Left lung (tissue), 10 donors: Measurements from ENCODE around the gene ZFP36. TPM values are rescaled to one million over a fixed set of nuclear protein-coding genes. Genes with fewer than 3 reads are reported as not detected.

ENCODE experiments used
- ATAC-seq: fragments of 200-7000 bp; cut with Tn5 transposase; one replicate; pipeline ENCODE4 v1.9.1; 2020; ENCODE audit warnings: moderate library complexity
- DNase-seq, 4 donors: peaks; one replicate each; pipeline ENCODE4 v3.0.0-alpha.2; 2013 to 2020
- H3K27ac ChIP-seq, 2 donors: fragments of 200-600 bp; sonication (generic) in 1 of 2; one replicate each; pipeline versions ENCODE4 v1.5.0 to v1.8.0; 2020 to 2021
- H3K27me3 ChIP-seq, 2 donors: fragments of 200-600 bp; sonication (generic) in 1 of 2; one replicate each; pipeline versions ENCODE4 v1.5.0 to v1.8.0; 2020 to 2021
- H3K36me3 ChIP-seq, 2 donors: fragments of 200-600 bp; sonication (generic) in 1 of 2; one replicate each; pipeline versions ENCODE4 v1.5.0 to v1.8.0; 2020 to 2021
- H3K4me1 ChIP-seq, 2 donors: fragments of 200-600 bp; one replicate each; pipeline ENCODE4 v1.8.0; 2021
- H3K4me3 ChIP-seq, 2 donors: fragments of 200-600 bp; sonication (generic) in 1 of 2; one replicate each; pipeline versions ENCODE4 v1.5.0 to v1.8.0; 2020 to 2021; ENCODE audit warnings: mild to moderate bottlenecking in 1 of 2
- H3K9me3 ChIP-seq, 2 donors: fragments of 200-600 bp; sonication (generic) in 1 of 2; one replicate each; pipeline versions ENCODE4 v1.5.0 to v1.8.0; 2020 to 2021
- intact Hi-C, 2 donors: fragments of 100-400 bp; cut with DNase I; formaldehyde crosslinking; loops; one replicate each; pipeline versions ENCODE4 v1.11.2 to v1.14.2; 2022
- polyA plus RNA-seq, 6 donors: library from polyadenylated mRNA; unstranded; fragments of 120-200 nt; gene quantifications; one replicate each; pipeline ENCODE4 v1.2.1, GENCODE V29; 2013; ENCODE audit not compliant: insufficient read length in 6 of 6
- total RNA-seq, 2 donors: library from RNA; stranded (reverse); fragmentation: NEBNext Ultra II Directional; extraction: Animal tissue kit (Norgen Biotek cat#: 25700); gene quantifications; one replicate each; pipeline ENCODE4 v1.2.1, GENCODE V29; 2021
- TF ChIP-seq, protein P1 (sequence below), 2 donors: fragments of 200-600 bp; sonication (generic) in 1 of 2; IDR thresholded peaks; one replicate each; pipeline versions ENCODE4 v1.5.0 to v1.8.0; 2021; ENCODE audit warnings: antibody characterized with exemption in 2 of 2
- donor health status: DM: no; HTN: yes; CAD: no.
- donor health status: DM: no; HTN: no; CAD: no.

ZFP36 gene
- total and polyA plus RNA-seq, 8 donors = 25.4 to 295 (median 101) TPM

DNA sequence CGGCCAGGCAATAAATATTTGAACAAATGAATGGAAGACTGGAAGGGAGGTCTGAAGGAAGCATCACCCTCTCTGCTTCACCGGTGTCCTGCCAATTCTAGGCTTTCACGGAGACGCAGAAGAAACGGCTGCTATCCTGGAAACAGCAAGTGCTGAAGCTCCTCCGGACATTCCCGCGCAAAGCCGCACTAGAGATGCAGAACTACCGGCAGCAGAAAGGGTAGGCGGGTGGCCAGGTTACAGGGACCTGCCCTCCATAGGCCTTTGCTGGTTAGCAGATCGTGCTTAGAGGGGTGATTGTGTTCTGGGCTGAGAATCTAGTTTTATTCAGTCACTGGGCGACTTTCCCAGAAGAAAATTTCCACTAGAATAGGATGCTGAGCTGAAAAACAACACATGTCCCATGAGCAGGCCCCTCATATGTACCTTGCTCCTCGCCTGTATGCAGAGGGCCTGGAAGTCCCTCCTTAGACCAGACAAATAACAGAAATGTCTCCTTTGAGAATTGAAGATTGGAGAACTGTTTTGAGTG, 26.7 kb upstream of the ZFP36 start:
- Histone ChIP-seq H3K9me3 (no peaks in the 10 kb centered on the region), H3K4me3 (no peak overlapping the region), H3K4me1 (no peaks in the 10 kb centered on the region), H3K27me3 (no peaks in the 10 kb centered on the region), H3K27ac (no peak overlapping the region), H3K36me3 (peaks cover 0 to 100% of the 10 kb centered on the region in 2 donors)
- intact Hi-C loops = no loop called here
- DNase-seq = no peak
- TF ChIP-seq, protein P1, sequence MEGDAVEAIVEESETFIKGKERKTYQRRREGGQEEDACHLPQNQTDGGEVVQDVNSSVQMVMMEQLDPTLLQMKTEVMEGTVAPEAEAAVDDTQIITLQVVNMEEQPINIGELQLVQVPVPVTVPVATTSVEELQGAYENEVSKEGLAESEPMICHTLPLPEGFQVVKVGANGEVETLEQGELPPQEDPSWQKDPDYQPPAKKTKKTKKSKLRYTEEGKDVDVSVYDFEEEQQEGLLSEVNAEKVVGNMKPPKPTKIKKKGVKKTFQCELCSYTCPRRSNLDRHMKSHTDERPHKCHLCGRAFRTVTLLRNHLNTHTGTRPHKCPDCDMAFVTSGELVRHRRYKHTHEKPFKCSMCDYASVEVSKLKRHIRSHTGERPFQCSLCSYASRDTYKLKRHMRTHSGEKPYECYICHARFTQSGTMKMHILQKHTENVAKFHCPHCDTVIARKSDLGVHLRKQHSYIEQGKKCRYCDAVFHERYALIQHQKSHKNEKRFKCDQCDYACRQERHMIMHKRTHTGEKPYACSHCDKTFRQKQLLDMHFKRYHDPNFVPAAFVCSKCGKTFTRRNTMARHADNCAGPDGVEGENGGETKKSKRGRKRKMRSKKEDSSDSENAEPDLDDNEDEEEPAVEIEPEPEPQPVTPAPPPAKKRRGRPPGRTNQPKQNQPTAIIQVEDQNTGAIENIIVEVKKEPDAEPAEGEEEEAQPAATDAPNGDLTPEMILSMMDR (IDR thresholded peaks at IDR 0.05) = no peak
- ATAC-seq = no peak

DNA sequence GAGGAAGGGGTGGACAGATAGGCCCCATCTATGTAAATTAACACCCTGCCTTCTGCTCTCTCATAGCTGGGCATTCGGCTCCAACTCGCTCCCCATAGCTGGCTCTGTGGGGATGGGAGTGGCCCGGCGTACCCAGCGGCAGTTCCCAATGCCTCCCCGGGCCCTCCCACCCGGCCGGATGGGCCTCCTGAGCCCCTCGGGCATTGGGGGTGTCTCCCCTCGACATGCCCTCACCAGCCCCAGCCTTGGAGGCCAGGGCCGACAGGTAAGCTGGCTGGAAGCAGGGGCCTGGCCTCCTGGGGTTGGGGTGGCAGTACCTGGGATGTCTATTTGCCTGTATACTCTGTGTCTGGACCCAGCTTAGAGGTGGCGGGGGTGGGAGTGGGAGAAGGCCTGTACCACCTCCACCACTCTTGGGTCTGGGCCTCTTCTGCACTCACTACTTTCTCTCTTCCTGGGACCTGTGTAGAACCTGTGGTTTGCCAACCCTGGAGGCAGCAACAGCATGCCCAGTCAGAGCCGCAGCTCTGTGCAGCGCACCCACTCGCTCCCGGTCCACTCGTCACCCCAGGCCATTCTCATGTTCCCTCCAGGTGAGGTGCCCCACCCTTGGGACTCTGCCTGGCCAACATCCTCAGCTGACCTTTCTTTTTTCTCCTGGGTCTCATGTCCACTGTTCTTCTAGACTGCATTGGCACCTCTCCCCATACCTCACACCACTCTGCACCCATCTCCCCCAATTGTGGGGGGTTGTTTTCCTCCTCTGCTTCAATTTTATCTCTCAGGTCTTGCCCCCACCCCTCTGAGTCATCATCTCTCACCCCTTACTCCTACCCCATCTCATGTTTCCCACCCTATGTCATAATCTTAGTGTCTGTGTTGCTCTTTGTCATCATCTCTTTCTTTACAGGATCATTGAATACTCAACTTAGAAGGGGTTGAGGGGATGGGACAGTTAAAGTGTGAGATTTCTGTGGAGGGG, 25.8 kb upstream of the ZFP36 start:
- intact Hi-C loops = no loop called here
- Histone ChIP-seq H3K27ac (no peak overlapping the region), H3K9me3 (no peaks in the 10 kb centered on the region), H3K36me3 (peaks cover 0 to 100% of the 10 kb centered on the region in 2 donors), H3K4me1 (no peaks in the 10 kb centered on the region), H3K4me3 (no peak overlapping the region), H3K27me3 (no peaks in the 10 kb centered on the region)
- no peak for ATAC-seq
- no peak for DNase-seq
- TF ChIP-seq, protein P1 (IDR thresholded peaks at IDR 0.05) = no peak

DNA sequence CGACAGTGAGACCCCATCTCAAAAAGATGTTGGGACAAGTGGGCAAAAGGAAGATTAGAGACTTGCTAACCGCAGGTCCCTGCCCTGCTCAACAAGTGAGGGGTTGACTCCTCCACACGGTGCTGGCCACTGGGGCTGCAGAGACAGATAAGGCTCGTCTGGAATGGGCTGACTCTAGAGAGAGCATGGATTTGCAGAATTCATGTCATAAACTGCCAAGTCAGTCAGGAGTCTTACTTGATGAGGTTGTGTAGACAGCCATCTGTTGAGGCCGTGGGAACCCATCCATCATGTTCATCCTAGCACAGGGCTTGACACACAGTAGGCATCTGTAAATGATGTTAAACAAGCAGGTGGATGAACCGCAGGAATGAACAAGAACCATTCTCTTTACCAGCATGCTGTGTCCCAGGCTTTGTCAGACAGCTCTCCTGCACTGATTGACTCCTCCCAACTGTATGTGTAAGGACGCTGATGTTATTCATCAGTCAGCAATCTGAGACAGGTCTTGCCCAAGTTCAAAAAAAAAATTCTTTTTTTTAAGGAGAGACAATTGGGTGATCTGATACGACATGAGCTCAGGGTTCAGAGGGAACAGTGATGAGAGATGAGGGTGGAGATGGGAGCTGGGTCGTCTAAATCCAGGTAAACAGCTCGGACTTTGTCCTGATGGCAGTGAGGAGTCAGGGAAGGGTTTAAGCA, 24.6 kb upstream of the ZFP36 start:
- TF ChIP-seq, protein P1 (IDR thresholded peaks at IDR 0.05) = no peak
- H3K27ac ChIP-seq = no peak overlapping the region
- intact Hi-C loops = no loop called here
- no peak for ATAC-seq
- H3K9me3 ChIP-seq = no peaks in the 10 kb centered on the region
- H3K27me3 ChIP-seq = no peaks in the 10 kb centered on the region
- H3K4me1 ChIP-seq = no peaks in the 10 kb centered on the region
- H3K4me3 ChIP-seq = no peak overlapping the region
- peaks cover 0 to 100% of the 10 kb centered on the region in 2 donors for H3K36me3 ChIP-seq
- no peak for DNase-seq

DNA sequence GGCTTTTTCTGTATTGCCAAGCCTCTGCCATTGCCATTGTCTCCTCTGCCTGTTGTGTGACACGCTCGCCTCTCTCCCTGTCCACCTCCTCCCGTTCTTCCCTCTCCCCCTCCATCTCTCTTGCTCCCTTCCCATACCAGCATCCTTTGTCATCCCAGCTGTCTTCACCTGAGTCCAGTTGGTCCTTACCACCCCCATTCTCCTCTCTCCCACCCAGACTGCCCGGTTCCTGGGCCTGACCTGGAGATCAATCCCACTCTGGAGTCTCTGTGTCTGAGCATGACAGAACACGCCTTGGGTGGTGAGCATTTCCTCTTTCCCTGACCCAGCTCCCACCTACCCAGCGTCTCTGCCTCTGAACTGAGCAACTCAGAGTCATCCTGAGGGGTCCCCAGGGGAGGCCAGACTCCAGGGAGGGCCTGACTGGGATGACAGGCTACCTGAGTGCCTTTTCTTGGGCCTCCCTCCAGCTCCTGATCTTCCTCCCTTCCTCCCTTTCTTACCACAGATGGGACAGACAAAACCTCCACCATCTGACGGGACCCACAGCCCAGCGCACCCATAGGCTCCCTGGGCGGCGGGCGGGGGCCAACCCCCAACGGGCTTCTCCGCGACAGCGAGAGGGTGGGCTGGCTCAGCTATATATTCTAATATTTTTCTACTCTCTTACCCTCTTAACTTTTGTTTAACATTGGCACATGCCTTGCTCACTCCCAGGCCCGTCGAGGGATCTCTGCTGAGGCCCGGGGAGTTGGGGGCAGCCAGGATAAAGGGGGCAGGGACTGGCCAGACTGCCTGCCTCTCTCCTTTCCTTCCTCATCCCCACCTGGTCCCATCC, 23.4 kb upstream of the ZFP36 start:
- no peak overlapping the region for H3K4me3 ChIP-seq
- TF ChIP-seq, protein P1 (IDR thresholded peaks at IDR 0.05) = no peak
- no peak overlapping the region for H3K27ac ChIP-seq
- intact Hi-C loops = no loop called here
- H3K4me1 ChIP-seq = no peaks in the 10 kb centered on the region
- DNase-seq (no peak), ATAC-seq (no peak)
- no peaks in the 10 kb centered on the region for H3K27me3 ChIP-seq
- no peaks in the 10 kb centered on the region for H3K9me3 ChIP-seq
- H3K36me3 ChIP-seq = peaks cover 0 to 100% of the 10 kb centered on the region in 2 donors
